ENCODE measurements around the gene GPR180.
A peak's percentile ranks its signal among the peaks of the same experiment; 100 is the strongest.
"Not testable (repeated sequence)": the region's sequence is repeated elsewhere in the genome, so short reads cannot be mapped to it uniquely, and the experiment has no call there.

The GPR180 gene

DNA sequence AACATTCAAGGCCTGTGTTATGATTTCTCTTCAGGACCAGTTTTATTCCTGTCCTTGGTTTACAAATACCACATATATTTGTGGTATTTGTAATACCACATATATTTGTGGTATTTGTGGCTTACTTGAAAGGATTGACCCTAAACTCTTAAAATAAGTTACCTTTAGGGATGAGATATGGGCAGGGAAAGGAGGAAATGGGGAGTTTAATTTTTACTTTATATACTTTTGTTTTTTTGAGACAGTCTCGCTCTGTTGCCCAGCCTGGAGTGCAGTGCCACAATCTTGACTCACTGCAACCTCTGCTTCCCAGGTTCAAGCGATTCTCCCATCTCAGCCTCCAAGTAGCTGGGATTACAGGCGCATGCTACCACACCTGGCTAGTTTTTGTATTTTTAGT lies 3.4 kb upstream of the GPR180 start:
- no peak for DNase-seq

DNA sequence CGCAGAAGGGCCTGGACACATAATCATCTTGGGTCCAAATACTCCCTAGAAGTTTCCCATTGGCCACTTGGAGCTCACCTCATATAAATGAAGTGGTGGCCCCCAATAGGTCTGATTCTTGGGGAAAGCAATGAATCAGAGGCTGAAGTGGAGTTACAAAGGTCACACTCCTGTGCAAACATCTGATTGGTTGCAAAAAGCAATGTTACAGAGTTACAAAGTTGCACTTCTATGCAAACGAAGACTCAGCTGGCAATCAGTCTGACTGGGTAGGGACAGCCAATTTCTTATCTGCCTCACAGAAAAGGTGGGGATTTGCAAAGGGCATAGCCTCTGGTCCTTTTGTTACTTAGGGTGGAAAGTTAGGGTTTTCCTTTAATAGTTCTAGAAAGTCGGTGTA lies 1.8 kb upstream of the GPR180 start:
- DNase-seq = no peak

- no peak for DNase-seq
These were observed 810 bp downstream of the GPR180 start for GRCh38 chr13:94602467-94602866.

- DNase-seq = no peak
These were observed 5.4 kb downstream of the GPR180 start for GRCh38 chr13:94607056-94607455.

- DNase-seq = no peak
These were observed 6.3 kb downstream of the GPR180 start for GRCh38 chr13:94607939-94608338.

- DNase-seq = no peak
These were observed 6.9 kb downstream of the GPR180 start for GRCh38 chr13:94608586-94608985.

DNA sequence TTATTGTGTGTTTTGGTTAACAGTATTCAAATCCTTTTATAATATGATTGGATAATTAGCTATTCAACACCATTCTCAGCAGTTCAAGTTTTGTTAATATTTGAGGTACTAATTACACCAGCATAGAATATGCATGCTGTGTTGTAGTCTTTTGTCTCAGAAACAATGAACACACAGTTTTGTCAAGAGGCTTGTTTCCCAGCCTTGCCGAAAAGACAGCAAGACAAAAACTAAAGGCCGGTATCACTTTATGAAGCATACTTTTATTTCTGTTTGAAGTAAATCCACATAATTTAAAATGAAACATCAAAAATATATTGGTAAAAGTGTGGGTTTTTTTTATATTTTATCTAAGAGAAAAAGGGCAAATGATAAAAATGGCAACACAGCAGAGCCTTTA lies 7.5 kb downstream of the GPR180 start:
- DNase-seq = no peak

DNA sequence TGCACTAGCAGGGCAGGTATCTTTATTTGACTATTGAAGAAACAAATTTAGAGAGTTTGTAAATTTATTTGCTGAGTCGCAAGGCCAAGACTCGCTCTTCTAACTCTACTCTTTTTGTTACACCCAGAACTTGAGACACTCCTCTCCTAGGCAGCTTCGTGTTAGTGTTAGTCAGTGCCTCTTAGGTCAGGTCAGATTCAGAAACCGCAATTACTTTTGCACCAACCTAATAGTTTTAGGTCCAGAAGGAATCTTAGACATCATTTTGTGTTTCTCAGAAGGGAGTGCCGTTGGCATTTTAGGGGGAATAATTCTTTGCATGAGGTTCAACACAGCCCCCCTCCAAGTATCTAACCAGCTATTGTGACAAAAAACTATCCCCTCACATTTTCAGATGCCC lies 8.8 kb downstream of the GPR180 start:
- DNase-seq = no peak

DNA sequence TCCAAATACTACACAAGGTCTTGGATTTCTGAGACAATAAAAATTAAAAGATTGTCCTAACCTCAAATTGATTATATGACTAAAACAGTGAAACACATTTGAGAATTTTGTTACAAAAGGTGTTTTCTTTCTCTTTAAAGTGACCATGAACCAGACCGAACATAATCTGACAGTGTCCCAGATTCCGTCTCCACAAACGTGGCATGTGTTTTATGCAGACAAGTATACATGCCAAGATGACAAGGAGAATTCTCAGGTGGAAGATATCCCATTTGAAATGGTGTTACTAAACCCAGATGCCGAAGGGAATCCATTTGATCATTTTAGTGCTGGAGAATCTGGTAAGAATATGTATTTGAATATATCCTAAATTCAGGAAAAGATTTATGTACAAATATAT lies 10.4 kb downstream of the GPR180 start:
- DNase-seq = no peak

DNA sequence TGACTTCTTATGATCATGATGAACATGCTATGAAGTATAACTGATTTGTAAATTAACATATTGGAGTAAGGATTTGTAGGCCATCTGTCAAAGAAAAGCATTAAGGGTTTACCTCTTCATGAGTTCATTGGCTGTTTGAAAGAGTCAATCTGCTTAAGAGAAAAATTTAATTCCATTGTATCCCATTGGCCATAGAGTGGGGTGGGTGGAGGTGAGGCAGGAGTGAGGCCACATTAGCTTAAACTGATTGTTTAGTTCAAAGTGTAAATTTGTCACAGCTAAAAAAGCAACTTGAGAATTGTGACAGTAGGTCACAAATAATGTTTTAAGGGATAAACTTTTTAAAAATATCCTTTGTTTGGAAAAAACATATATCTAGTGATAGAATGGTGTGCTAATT lies 11.4 kb downstream of the GPR180 start:
- no peak for DNase-seq

- DNase-seq = no peak
These were observed 15.8 kb downstream of the GPR180 start for GRCh38 chr13:94617389-94618000.

GRCh38 chr13:94620286-94620896 lies 18.7 kb downstream of the GPR180 start:
- peak in 1 of 2 experiments; percentile 42 for DNase-seq

DNA sequence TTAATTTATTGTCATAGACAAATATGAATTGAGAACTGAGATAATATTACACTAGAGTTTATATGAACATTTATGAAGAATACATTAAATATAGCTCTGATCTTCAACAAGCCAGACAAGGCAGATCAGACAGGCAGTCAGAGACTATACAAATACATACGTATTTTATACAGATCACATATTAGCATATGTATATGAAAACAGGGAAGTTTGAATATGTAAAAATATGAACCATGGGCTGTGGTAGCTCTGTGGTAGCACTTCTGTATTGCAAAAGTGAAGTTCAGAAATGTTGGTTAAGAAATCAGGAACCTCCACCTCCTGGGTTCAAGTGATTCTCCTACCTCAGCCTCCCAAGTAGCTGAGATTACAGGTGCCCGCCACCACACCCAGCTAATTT lies 20.7 kb downstream of the GPR180 start:
- no peak for DNase-seq

GRCh38 chr13:94623316-94623715 lies 21.7 kb downstream of the GPR180 start:
- DNase-seq = no peak

GRCh38 chr13:94630858-94631257 lies 29.2 kb downstream of the GPR180 start:
- DNase-seq = no peak

GRCh38 chr13:94632226-94632980 lies 30.7 kb downstream of the GPR180 start:
- DNase-seq = no peak

- not testable (repeated sequence) for DNase-seq
These were observed 34.4 kb downstream of the GPR180 start for GRCh38 chr13:94636096-94636495.

GRCh38 chr13:94636942-94637578 lies 35.4 kb downstream of the GPR180 start:
- DNase-seq = no peak

DNA sequence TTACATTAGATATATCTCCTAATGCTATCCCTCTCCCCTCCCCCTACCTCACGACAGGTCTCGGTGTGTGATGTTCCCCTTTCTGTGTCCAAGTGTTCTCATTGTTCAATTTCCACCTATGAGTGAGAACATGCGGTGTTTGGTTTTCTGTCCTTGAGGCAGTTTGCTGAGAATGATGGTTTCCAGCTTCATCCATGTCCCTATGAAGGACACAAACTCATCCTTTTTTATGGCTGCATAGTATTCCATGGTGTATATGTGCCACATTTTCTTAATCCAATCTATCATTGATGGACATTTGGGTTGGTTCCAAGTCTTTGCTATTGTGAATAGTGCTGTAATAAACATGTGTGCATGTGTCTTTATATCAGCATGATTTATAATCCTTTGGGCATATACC lies 36.0 kb downstream of the GPR180 start:
- DNase-seq = not testable (repeated sequence)

DNA sequence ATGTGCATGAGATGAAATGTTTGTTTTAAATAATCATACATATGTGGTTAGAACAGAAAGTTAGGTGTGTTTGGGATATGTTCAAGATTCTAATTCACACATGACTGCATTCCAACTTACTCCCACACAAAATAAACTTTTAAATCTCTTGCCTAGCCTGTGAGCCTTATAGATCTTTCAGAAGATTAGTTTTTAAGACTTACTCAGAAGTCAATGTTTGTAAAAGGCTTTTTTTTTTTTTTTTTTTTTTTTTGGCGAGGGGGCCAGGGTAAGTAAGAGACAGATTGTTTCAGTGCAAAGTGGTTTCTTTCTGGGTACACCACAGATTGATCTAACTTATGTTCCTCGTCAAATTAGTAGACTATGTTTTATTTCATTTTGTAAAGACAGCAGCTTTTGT lies 39.1 kb downstream of the GPR180 start:
- DNase-seq = no peak

GRCh38 chr13:94641409-94641941 lies 39.8 kb downstream of the GPR180 start:
- DNase-seq = no peak

- no peak for DNase-seq
These were observed 45.2 kb downstream of the GPR180 start for GRCh38 chr13:94646904-94647303.

- DNase-seq = no peak
These were observed 54.5 kb downstream of the GPR180 start for GRCh38 chr13:94656176-94656575.

DNA sequence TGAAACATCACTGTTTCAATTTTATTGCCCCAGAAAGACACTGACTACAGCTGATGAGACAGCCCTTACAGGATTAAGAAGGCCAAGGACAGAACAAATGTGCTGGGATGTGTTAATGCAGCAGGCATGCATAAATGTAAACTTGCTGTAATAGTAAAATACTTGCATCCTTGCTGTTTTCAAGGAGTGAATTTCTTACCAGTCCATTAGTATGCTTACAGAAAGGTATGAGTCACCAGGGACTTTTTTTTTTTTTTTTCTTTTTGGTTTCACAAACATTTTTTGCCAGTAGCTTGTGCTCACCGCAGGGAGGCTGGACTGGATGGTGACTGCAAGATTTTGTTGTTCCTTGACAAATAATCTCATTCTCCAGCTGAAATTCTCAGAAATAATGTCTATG lies 55.1 kb downstream of the GPR180 start:
- DNase-seq = peak in 1 of 2 experiments; percentile 39
